MM.1S (cell line): ENCODE measurements around the gene DGCR8.

Source experiments
- CTCF ChIP-seq: fragments of 300-600 bp; sonication (generic); IDR thresholded peaks from 2 replicates; pipeline ENCODE4 v1.5.1; 2016; ENCODE audit warnings: antibody characterized with exemption, low read length, mixed read lengths
- EZH2 ChIP-seq: fragments of 300-600 bp; sonication (generic); optimal IDR thresholded peaks from 2 replicates; pipeline ENCODE3; 2017; ENCODE audit warnings: low read depth, mild to moderate bottlenecking, antibody characterized with exemption, low read length, mixed read lengths

- TF ChIP-seq CTCF, result no peak
- no peak for TF ChIP-seq EZH2
Measured at GRCh38 chr22:20055144-20055543, 24.9 kb upstream of the DGCR8 start.
